Amniotic epithelial cell (primary cell): ENCODE measurements around the gene USP27X.

Experiments used
- DNase-seq: peaks from one replicate; pipeline ENCODE4 v3.0.0-alpha.2; 2010; ENCODE audit warnings: low read depth

The USP27X gene

GRCh38 chrX:49878834-49879655 lies at the start of gene USP27X:
Gene USP27X, plus strand, starts transcription at chrX:49879484. Its CDS starts 824 bp downstream, at chrX:49880308.
- DNase-seq, result peak; percentile 86

- DNase-seq, result peak; percentile 1
Observed at GRCh38 chrX:49838374-49838773, 40.9 kb upstream of the USP27X start.

GRCh38 chrX:49840679-49841078 lies 38.6 kb upstream of the USP27X start:
- DNase-seq, result peak; percentile 51

- no peak for DNase-seq
Observed at GRCh38 chrX:49842621-49843020, 36.7 kb upstream of the USP27X start.

- DNase-seq, result no peak
Observed at GRCh38 chrX:49844611-49845010, 34.7 kb upstream of the USP27X start.

GRCh38 chrX:49845701-49846403 lies 33.4 kb upstream of the USP27X start:
- no peak for DNase-seq

- DNase-seq, result no peak
Observed at GRCh38 chrX:49846522-49846921, 32.8 kb upstream of the USP27X start.

GRCh38 chrX:49848275-49848674 lies 31.0 kb upstream of the USP27X start:
- DNase-seq, result no peak

GRCh38 chrX:49850028-49850427 lies 29.3 kb upstream of the USP27X start:
- DNase-seq, result no peak

GRCh38 chrX:49853661-49854060 lies 25.6 kb upstream of the USP27X start:
- no peak for DNase-seq

- DNase-seq, result no peak
Observed at GRCh38 chrX:49856819-49857218, 22.5 kb upstream of the USP27X start.

- no peak for DNase-seq
Observed at GRCh38 chrX:49858341-49858740, 20.9 kb upstream of the USP27X start.

GRCh38 chrX:49859491-49859890 lies 19.8 kb upstream of the USP27X start:
- no peak for DNase-seq

- DNase-seq, result no peak
Observed at GRCh38 chrX:49860867-49861535, 18.3 kb upstream of the USP27X start.

- no peak for DNase-seq
Observed at GRCh38 chrX:49862093-49862492, 17.2 kb upstream of the USP27X start.

- no peak for DNase-seq
Observed at GRCh38 chrX:49868739-49869138, 10.5 kb upstream of the USP27X start.

- DNase-seq, result no peak
Observed at GRCh38 chrX:49876750-49877149, 2.5 kb upstream of the USP27X start.

- no peak for DNase-seq
Observed at GRCh38 chrX:49877397-49878101, 1.7 kb upstream of the USP27X start.

GRCh38 chrX:49878128-49878833 lies 1.0 kb upstream of the USP27X start:
- no peak for DNase-seq

- DNase-seq, result no peak
Observed at GRCh38 chrX:49879656-49880277, 483 bp downstream of the USP27X start.

GRCh38 chrX:49880668-49881067 lies 1.4 kb downstream of the USP27X start:
- DNase-seq, result no peak
